Liver (tissue), 3 donors: Measurements from ENCODE around the gene GPR176.

ENCODE experiments used
- FOXA1 ChIP-seq: IDR thresholded peaks from 2 replicates; pipeline ENCODE4 v1.6.1; 2016; ENCODE audit warnings: antibody characterized with exemption
- GABPA ChIP-seq, 2 donors: IDR thresholded peaks in 1 of 2; conservative IDR thresholded peaks in 1 of 2; 2 replicates each; pipeline ENCODE4 v1.6.1; 2016; ENCODE audit warnings: antibody characterized with exemption in 2 of 2, mild to moderate bottlenecking in 1 of 2, moderate library complexity in 1 of 2
- JUND ChIP-seq, 2 donors: IDR thresholded peaks; 2 replicates each; pipeline ENCODE4 v1.6.1; 2016; ENCODE audit warnings: antibody characterized with exemption in 2 of 2
- TAF1 ChIP-seq: conservative IDR thresholded peaks from 2 replicates; pipeline ENCODE4 v1.6.1; 2016; ENCODE audit warnings: antibody characterized with exemption, mild to moderate bottlenecking
- TF ChIP-seq, protein P1 (sequence below): IDR thresholded peaks from 2 replicates; pipeline ENCODE4 v1.6.1; 2016; ENCODE audit warnings: antibody characterized with exemption
- TF ChIP-seq, protein P2 (sequence below): fragments of 150-350 bp; IDR thresholded peaks from 2 replicates; pipeline ENCODE4 v1.5.1; 2017; ENCODE audit warnings: improper control_type of control experiment, low read depth, low read length; ENCODE audit not compliant: missing input control
- TF ChIP-seq, protein P3 (sequence below): IDR thresholded peaks from 2 replicates; pipeline ENCODE4 v1.6.1; 2016; ENCODE audit warnings: antibody characterized with exemption, mild to moderate bottlenecking
- donor health status: healthy.
- donor health status: healthy.

DNA sequence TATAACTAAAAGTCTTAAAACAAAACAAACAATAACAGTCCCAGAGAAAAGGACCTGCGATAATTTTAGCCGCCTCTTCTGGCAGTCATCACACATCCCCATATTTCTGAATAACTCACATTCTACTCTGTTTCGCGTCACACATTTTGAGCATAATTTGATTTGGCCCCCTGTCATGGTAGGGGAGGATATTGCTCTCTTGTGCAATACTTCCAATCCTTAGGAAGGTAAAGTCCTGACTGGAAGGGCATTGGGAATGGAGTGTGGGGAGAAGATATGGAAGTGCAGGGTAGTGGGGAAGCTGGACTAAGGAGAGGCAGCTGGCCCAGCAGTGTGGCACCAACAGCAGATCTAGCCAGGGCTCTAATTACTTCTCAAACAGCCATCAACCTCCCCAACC lies 126.1 kb downstream of the GPR176 start:
- TF ChIP-seq GABPA (IDR thresholded peaks at IDR 0.05 in 1 of 2, conservative IDR thresholded peaks at IDR 0.05 in 1 of 2) (no peak), FOXA1 (no peak), TAF1 (no peak), JUND (IDR thresholded peaks at IDR 0.05) (no peak)
- TF ChIP-seq, protein P1, sequence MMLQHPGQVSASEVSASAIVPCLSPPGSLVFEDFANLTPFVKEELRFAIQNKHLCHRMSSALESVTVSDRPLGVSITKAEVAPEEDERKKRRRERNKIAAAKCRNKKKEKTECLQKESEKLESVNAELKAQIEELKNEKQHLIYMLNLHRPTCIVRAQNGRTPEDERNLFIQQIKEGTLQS = no peak
- TF ChIP-seq, protein P2, sequence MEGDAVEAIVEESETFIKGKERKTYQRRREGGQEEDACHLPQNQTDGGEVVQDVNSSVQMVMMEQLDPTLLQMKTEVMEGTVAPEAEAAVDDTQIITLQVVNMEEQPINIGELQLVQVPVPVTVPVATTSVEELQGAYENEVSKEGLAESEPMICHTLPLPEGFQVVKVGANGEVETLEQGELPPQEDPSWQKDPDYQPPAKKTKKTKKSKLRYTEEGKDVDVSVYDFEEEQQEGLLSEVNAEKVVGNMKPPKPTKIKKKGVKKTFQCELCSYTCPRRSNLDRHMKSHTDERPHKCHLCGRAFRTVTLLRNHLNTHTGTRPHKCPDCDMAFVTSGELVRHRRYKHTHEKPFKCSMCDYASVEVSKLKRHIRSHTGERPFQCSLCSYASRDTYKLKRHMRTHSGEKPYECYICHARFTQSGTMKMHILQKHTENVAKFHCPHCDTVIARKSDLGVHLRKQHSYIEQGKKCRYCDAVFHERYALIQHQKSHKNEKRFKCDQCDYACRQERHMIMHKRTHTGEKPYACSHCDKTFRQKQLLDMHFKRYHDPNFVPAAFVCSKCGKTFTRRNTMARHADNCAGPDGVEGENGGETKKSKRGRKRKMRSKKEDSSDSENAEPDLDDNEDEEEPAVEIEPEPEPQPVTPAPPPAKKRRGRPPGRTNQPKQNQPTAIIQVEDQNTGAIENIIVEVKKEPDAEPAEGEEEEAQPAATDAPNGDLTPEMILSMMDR = no peak
- TF ChIP-seq, protein P3, sequence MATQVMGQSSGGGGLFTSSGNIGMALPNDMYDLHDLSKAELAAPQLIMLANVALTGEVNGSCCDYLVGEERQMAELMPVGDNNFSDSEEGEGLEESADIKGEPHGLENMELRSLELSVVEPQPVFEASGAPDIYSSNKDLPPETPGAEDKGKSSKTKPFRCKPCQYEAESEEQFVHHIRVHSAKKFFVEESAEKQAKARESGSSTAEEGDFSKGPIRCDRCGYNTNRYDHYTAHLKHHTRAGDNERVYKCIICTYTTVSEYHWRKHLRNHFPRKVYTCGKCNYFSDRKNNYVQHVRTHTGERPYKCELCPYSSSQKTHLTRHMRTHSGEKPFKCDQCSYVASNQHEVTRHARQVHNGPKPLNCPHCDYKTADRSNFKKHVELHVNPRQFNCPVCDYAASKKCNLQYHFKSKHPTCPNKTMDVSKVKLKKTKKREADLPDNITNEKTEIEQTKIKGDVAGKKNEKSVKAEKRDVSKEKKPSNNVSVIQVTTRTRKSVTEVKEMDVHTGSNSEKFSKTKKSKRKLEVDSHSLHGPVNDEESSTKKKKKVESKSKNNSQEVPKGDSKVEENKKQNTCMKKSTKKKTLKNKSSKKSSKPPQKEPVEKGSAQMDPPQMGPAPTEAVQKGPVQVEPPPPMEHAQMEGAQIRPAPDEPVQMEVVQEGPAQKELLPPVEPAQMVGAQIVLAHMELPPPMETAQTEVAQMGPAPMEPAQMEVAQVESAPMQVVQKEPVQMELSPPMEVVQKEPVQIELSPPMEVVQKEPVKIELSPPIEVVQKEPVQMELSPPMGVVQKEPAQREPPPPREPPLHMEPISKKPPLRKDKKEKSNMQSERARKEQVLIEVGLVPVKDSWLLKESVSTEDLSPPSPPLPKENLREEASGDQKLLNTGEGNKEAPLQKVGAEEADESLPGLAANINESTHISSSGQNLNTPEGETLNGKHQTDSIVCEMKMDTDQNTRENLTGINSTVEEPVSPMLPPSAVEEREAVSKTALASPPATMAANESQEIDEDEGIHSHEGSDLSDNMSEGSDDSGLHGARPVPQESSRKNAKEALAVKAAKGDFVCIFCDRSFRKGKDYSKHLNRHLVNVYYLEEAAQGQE = no peak
